ENCODE data around the gene PDIA5.
"Not testable (repeated sequence)": the region's sequence is repeated elsewhere in the genome, so short reads cannot be mapped to it uniquely, and the experiment has no call there.

The PDIA5 gene

DNA sequence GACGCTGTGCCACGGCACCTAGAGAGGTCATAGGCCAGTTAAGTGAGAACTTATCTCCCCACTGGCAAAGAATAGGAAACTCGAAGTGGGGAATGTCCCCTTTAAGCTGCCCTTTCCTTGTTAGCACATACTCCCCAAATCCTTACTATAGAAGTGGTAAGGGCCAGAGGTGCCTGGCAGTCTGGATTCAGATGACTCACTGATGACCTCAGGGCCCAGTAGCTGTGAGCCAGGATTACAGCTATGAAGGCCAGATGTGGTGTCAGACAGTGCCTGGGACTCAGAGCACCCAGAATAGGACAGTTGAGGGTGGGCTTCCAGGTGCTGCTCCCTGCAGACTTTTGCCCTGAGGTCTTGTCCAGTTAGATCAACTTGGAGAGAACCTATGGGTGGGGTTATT is 37.7 kb downstream of the PDIA5 start:
- H3K4me3 ChIP-seq (ENCODE audit: low read depth, low read length): no peak overlapping the region
- TF ChIP-seq, protein P1, sequence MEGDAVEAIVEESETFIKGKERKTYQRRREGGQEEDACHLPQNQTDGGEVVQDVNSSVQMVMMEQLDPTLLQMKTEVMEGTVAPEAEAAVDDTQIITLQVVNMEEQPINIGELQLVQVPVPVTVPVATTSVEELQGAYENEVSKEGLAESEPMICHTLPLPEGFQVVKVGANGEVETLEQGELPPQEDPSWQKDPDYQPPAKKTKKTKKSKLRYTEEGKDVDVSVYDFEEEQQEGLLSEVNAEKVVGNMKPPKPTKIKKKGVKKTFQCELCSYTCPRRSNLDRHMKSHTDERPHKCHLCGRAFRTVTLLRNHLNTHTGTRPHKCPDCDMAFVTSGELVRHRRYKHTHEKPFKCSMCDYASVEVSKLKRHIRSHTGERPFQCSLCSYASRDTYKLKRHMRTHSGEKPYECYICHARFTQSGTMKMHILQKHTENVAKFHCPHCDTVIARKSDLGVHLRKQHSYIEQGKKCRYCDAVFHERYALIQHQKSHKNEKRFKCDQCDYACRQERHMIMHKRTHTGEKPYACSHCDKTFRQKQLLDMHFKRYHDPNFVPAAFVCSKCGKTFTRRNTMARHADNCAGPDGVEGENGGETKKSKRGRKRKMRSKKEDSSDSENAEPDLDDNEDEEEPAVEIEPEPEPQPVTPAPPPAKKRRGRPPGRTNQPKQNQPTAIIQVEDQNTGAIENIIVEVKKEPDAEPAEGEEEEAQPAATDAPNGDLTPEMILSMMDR (IDR thresholded peaks at IDR 0.05; ENCODE audit: borderline replicate concordance, insufficient read depth, low read depth, low read length): no peak

DNA sequence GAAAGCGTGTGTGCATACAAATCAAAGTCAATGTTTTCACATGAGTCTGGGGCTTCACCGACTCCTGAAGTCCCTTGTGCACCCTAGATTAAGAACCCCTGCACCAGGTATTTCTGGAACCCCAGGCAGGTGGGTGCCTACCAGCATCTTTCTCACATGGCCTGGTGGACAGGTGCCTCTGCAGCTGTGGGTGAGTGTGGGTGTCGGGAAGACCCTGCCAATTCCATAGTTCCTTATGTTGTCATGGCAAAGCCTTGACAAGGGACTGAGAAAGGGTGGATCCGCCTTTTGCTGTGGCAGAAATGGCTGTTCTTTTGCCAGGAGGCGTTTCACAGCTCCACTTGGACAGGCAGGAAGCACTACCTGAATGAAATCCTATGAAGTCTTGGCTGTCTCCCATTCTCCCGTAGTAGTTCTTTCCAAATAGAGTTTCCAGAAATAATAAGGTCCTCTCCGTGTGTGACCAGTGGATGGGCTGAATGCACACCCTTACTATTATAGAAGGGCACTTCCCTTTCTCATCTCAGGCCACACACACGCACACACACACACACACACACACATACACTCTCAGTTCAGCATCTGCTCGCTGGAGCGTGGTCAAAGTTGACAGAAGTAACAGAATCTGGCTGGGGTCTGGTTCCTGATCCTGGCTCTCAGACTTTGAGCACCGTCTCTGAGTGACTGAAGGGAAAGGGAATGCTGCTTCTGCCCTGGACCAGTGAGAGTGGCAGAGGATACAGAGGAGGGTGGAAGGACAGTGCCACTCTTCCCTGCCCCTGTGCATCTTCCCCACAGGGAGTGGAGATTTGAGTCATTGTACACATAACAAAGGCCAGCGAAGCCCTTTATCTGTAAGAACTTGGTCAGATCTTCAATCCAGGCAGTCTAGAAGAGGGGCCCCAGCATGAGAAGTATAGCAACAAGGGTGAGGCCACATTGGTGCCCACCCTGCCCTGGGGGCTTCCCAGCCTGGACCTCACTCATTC is 38.7 kb downstream of the PDIA5 start:
- H3K4me3 ChIP-seq (ENCODE audit: low read depth, low read length): no peak overlapping the region
- TF ChIP-seq, protein P1 (IDR thresholded peaks at IDR 0.05; ENCODE audit: borderline replicate concordance, insufficient read depth, low read depth, low read length): no peak

DNA sequence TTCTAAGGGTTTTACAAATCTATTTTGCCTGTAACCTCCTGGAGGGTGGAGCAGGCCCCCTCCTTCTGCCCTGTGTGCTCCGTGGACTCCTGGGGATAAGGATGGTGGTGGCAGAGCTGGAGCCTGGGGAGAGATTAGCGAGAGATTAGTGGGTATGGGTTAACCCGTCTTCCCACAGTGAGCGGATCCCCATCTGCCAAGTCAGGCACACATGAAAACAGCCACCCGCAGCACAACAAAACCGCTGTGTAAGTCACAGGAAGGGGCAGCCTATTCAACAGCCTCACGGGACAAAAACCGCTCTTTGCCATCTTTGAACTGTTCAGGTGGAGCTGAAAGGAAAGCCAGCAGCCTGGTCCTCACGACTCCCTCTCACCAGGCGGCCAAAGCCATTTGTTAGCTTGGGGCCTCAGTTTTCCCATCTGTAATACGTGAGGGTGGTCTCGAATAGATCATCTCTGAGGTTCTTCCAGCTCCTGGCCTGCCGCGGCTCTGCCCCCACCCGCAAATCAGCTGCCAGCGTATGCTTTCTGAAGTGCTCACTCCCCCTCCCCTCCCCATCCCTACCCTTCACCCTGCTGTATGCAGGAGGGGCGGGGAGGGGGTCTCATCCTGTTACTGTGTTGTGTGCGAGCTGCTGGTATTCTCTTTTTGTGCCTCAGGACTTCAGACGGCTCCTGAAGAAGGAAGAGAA is 43.6 kb downstream of the PDIA5 start:
- H3K4me3 ChIP-seq (ENCODE audit: low read depth, low read length): no peak overlapping the region
- TF ChIP-seq, protein P1 (IDR thresholded peaks at IDR 0.05; ENCODE audit: borderline replicate concordance, insufficient read depth, low read depth, low read length): no peak

DNA sequence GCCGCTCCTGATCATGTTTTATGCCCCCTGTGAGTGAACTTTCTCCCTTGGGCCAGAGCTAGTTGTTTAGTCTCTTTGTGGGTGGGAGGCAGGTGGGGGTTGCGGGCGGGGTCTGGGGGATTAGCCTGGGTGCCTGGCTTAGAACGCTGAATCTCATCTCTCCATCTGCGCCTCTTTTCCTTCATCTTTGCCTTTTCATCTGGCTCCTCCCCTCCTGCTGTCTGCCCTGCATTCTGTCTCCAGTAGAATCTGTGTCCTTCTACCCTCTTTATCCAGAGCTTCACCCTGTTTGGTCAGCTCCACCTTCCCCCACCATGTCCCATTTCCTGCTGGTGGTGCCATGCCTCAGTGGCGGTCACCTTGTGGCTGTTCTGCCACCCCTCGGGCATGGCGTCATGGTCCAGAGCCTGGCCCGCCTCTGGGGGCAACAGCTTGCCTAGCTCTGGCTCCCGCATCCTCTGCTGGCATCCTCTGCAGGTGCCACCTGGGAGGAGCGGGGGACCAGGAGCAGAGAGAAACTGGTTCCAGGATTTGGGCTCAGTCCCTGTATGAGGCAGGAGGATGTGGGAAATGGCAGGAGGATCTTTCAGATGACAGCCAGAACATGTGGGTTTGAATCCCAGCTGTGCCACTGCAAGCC is 44.3 kb downstream of the PDIA5 start:
- H3K4me3 ChIP-seq (ENCODE audit: low read depth, low read length): no peak overlapping the region
- TF ChIP-seq, protein P1 (IDR thresholded peaks at IDR 0.05; ENCODE audit: borderline replicate concordance, insufficient read depth, low read depth, low read length): no peak

DNA sequence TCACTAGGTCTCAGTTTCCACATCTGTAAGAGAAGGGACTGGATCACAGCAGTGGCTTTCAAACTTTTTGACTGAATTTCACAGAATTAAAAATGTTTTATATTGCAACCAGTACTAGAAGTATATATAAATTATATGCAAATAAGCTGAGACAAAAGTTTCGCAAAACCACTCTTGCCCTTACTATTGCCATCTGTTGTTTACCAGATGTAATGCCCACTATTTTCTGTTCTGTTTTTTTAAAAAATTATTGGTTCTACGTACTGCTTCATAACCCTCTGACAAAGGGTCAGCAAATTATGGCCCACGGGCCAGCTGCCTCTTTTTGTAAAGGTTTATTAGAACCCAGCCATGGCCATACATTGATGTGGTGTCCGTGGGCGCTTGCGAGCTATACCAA is 44.8 kb downstream of the PDIA5 start:
- TF ChIP-seq, protein P1 (IDR thresholded peaks at IDR 0.05; ENCODE audit: borderline replicate concordance, insufficient read depth, low read depth, low read length): no peak
- H3K4me3 ChIP-seq (ENCODE audit: low read depth, low read length): no peak overlapping the region

DNA sequence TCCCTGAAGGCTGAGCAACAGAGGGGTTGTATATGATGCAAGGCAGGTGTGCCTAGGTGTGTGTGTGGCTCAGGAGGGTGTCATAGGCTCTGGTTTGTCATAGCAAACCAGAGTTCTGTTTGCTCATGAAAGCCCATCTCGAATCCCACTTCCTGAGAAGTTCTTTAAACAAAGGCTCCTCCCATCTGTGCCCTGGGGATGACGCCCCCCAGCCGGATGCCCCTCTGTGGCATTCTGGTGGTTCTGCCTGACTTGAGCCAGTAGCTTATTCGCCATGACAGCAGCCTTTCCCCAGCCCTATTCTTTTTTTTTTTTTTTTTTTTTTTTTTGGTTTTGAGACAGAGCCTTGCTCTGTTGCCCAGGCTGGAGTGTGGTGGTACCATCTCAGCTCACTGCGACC is 45.4 kb downstream of the PDIA5 start:
- no peak overlapping the region for H3K4me3 ChIP-seq (ENCODE audit: low read depth, low read length)
- TF ChIP-seq, protein P1 (IDR thresholded peaks at IDR 0.05; ENCODE audit: borderline replicate concordance, insufficient read depth, low read depth, low read length): no peak

DNA sequence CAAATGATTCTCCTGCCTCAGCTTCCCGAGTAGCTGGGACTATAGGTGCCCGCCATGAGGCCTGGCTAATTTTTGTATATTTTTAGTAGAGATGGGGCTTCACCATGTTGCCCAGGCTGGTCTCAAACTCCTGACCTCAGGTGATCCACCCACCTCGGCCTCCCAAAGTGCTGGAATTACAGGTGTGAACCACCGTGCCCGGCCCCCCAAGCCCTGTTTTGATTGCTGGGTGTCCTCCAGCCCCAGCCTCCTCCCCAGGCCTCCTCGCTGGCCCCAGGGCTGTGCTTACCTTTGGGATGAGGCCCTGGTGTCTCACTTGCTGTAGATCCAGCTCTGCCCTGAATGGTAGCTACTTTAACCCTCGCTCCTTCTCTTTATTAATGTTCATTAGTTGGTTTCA is 45.8 kb downstream of the PDIA5 start:
- not testable (repeated sequence) for H3K4me3 ChIP-seq (ENCODE audit: low read depth, low read length)
